ENCODE results near the gene HMCN2.

The HMCN2 gene

DNA sequence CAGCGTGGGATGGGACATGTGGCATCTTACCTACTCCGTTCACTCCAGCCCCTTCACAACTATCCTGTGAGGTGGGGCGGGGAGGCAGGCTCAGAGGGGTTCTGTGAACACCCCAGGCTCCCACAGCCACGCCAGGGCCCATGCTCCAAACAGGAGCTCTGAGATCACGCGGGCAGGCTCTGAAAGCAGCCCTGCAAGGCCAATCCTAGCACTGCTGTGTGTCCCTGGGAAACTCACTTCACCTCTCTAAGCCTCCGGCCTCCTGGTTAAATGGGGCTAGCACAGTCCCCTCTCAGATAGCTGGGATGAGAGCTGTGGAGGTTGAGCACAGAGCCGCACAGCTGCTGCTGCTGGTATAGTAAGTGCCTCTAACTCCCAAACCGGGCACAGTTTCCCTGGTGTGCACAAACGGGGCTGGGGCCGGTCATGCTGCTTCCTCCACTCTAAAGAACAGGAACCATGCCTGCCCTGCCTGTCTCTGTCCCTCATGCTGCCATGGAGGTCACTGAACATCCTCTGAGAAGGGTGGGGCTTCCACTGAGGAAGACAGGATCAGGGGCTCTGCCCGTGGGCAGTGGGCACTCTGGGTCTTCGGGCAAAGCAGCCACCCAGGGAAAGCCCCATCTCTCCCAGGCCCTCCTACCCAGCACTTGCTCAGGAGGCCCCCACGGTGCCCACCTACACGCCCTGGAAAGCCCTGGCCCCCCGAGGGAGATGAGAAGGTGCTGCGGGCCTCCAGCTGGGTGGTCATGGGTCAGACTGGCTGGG lies 166.2 kb downstream of the HMCN2 start:
- Histone ChIP-seq H2BK15ac (ENCODE audit: low read depth, poor library complexity, severe bottlenecking) (no peak overlapping the region), H2BK12ac (ENCODE audit: low read length in 2 of 2) (no peak overlapping the region), H2AFZ (ENCODE audit: low read depth, low read length) (no peak overlapping the region), H3K27me3 (ENCODE audit: control insufficient read depth in 1 of 2, insufficient read depth in 1 of 2, low read length in 2 of 2) (peaks cover 0 to 27% of the 10 kb centered on the region in 2 experiments), H3K36me3 (ENCODE audit: control insufficient read depth in 1 of 2, insufficient read depth in 2 of 2, low read depth in 1 of 2, low read length in 2 of 2) (peaks cover 0 to 4% of the 10 kb centered on the region in 2 experiments), H3K9ac (ENCODE audit: low read length) (no peak overlapping the region), H3K14ac (ENCODE audit: low read length in 2 of 2) (no peak overlapping the region), H3K27ac (ENCODE audit: low read length, poor library complexity, severe bottlenecking) (no peak overlapping the region), H3K4ac (ENCODE audit: low read depth in 1 of 2, low read length in 2 of 2) (no peak overlapping the region), H3K18ac (ENCODE audit: low read depth in 1 of 2, low read length in 2 of 2) (no peak overlapping the region), H2BK120ac (ENCODE audit: low read depth, low read length) (no peak overlapping the region), H3K4me3 (ENCODE audit: insufficient read depth in 1 of 2, low read depth in 1 of 2, low read length in 2 of 2) (no peak overlapping the region), H3K9me3 (ENCODE audit: control insufficient read depth, low read length) (peaks cover 3% of the 10 kb centered on the region), H3K23ac (ENCODE audit: low read length in 2 of 2) (no peak overlapping the region), H4K91ac (ENCODE audit: low read length) (no peak overlapping the region), H3K4me2 (ENCODE audit: low read length, poor library complexity, severe bottlenecking) (no peak overlapping the region), H2BK5ac (ENCODE audit: low read depth, low read length, poor library complexity, severe bottlenecking) (no peak overlapping the region), H3K79me1 (replicated peaks; ENCODE audit: low read length, poor library complexity, severe bottlenecking) (no peaks in the 10 kb centered on the region), H3K4me1 (ENCODE audit: control insufficient read depth, insufficient read depth, low read depth, low read length) (peaks cover 26% of the 10 kb centered on the region), H2AK5ac (ENCODE audit: low read length, severe bottlenecking) (no peak overlapping the region), H4K8ac (ENCODE audit: low read length) (no peak overlapping the region)
- DNase-seq, result no peak
- 94% methylated on average over 17 of the region's 17 CpGs for WGBS

DNA sequence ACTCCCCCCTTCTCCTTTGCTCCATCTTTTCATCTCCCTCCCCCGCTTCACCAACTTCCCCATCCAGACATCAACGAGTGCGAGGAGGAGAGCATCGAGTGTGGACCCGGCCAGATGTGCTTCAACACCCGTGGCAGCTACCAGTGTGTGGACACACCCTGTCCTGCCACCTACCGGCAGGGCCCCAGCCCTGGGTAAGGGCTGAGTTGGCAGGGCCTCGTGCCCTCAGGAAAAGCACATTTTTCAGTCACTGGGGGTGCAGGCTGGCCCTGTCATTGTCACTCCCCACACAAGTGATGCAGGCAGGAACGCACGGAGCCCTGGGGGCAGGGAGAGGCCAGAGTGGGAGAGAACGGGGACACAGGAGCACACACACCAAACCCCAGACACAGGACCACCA lies 166.8 kb downstream of the HMCN2 start:
- Histone ChIP-seq H3K4me2 (ENCODE audit: low read length, poor library complexity, severe bottlenecking) (no peak overlapping the region), H4K8ac (ENCODE audit: low read length) (no peak overlapping the region), H2BK12ac (ENCODE audit: low read length in 2 of 2) (peak overlapping the region in 1 of 2 experiments; percentile 27), H3K4me1 (ENCODE audit: control insufficient read depth, insufficient read depth, low read depth, low read length) (peaks cover 20% of the 10 kb centered on the region), H3K27ac (ENCODE audit: low read length, poor library complexity, severe bottlenecking) (no peak overlapping the region), H2BK5ac (ENCODE audit: low read depth, low read length, poor library complexity, severe bottlenecking) (no peak overlapping the region), H4K91ac (ENCODE audit: low read length) (no peak overlapping the region), H3K4ac (ENCODE audit: low read depth in 1 of 2, low read length in 2 of 2) (no peak overlapping the region), H3K23ac (ENCODE audit: low read length in 2 of 2) (no peak overlapping the region), H3K36me3 (ENCODE audit: control insufficient read depth in 1 of 2, insufficient read depth in 2 of 2, low read depth in 1 of 2, low read length in 2 of 2) (peaks cover 0 to 4% of the 10 kb centered on the region in 2 experiments), H3K9me3 (ENCODE audit: control insufficient read depth, low read length) (peaks cover 3% of the 10 kb centered on the region), H3K4me3 (ENCODE audit: insufficient read depth in 1 of 2, low read depth in 1 of 2, low read length in 2 of 2) (peak overlapping the region in 1 of 2 experiments; percentile 28), H3K27me3 (ENCODE audit: control insufficient read depth in 1 of 2, insufficient read depth in 1 of 2, low read length in 2 of 2) (peaks cover 0 to 27% of the 10 kb centered on the region in 2 experiments), H2AFZ (ENCODE audit: low read depth, low read length) (no peak overlapping the region), H3K79me1 (replicated peaks; ENCODE audit: low read length, poor library complexity, severe bottlenecking) (no peaks in the 10 kb centered on the region), H2BK120ac (ENCODE audit: low read depth, low read length) (no peak overlapping the region), H2AK5ac (ENCODE audit: low read length, severe bottlenecking) (no peak overlapping the region), H3K18ac (ENCODE audit: low read depth in 1 of 2, low read length in 2 of 2) (no peak overlapping the region), H3K9ac (ENCODE audit: low read length) (no peak overlapping the region), H2BK15ac (ENCODE audit: low read depth, poor library complexity, severe bottlenecking) (no peak overlapping the region), H3K14ac (ENCODE audit: low read length in 2 of 2) (no peak overlapping the region)
- DNase-seq, result no peak
- 85% methylated on average over 11 of the region's 11 CpGs for WGBS

DNA sequence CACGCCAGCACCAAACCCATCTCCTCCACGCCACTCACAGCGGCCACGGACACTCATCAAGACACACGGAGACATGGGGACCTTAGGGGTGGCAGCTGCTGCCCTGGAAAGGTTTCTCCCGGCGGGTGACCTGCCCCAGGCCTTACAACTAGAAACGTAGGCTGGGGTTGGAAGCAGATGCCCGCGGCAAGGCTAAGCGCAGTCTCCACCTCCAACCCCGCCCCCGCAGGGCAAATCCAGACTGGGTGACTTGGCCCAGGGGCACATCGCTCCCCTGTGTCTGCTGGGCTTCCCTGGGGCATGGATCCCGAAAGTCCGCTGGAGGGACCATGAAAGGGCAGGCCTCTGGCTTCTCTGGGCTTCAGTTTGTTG lies 167.2 kb downstream of the HMCN2 start:
- peak overlapping the region; percentile 96 for H3K4me2 ChIP-seq (ENCODE audit: low read length, poor library complexity, severe bottlenecking)
- DNase-seq, result no peak
- WGBS, result 68% methylated on average over 16 of the region's 16 CpGs
- no peak overlapping the region for H4K91ac ChIP-seq (ENCODE audit: low read length)
- peaks cover 3% of the 10 kb centered on the region for H3K9me3 ChIP-seq (ENCODE audit: control insufficient read depth, low read length)
- peak overlapping the region; percentile 11 for H2BK120ac ChIP-seq (ENCODE audit: low read depth, low read length)
- H3K27ac ChIP-seq (ENCODE audit: low read length, poor library complexity, severe bottlenecking), result no peak overlapping the region
- peaks cover 18% of the 10 kb centered on the region for H3K4me1 ChIP-seq (ENCODE audit: control insufficient read depth, insufficient read depth, low read depth, low read length)
- H2AK5ac ChIP-seq (ENCODE audit: low read length, severe bottlenecking), result no peak overlapping the region
- H2AFZ ChIP-seq (ENCODE audit: low read depth, low read length), result no peak overlapping the region
- peaks cover 0 to 23% of the 10 kb centered on the region in 2 experiments for H3K27me3 ChIP-seq (ENCODE audit: control insufficient read depth in 1 of 2, insufficient read depth in 1 of 2, low read length in 2 of 2)
- H3K23ac ChIP-seq (ENCODE audit: low read length in 2 of 2), result no peak overlapping the region
- no peak overlapping the region for H3K9ac ChIP-seq (ENCODE audit: low read length)
- H4K8ac ChIP-seq (ENCODE audit: low read length), result peak overlapping the region; percentile 81
- H3K18ac ChIP-seq (ENCODE audit: low read depth in 1 of 2, low read length in 2 of 2), result peak overlapping the region; percentile 45 to 67
- peak overlapping the region in 1 of 2 experiments; percentile 39 for H3K4ac ChIP-seq (ENCODE audit: low read depth in 1 of 2, low read length in 2 of 2)
- peak overlapping the region; percentile 40 to 45 for H3K4me3 ChIP-seq (ENCODE audit: insufficient read depth in 1 of 2, low read depth in 1 of 2, low read length in 2 of 2)
- H2BK5ac ChIP-seq (ENCODE audit: low read depth, low read length, poor library complexity, severe bottlenecking), result no peak overlapping the region
- H2BK15ac ChIP-seq (ENCODE audit: low read depth, poor library complexity, severe bottlenecking), result no peak overlapping the region
- H3K14ac ChIP-seq (ENCODE audit: low read length in 2 of 2), result no peak overlapping the region
- no peaks in the 10 kb centered on the region for H3K79me1 ChIP-seq (replicated peaks; ENCODE audit: low read length, poor library complexity, severe bottlenecking)
- H2BK12ac ChIP-seq (ENCODE audit: low read length in 2 of 2), result peak overlapping the region; percentile 27 to 63
- H3K36me3 ChIP-seq (ENCODE audit: control insufficient read depth in 1 of 2, insufficient read depth in 2 of 2, low read depth in 1 of 2, low read length in 2 of 2), result peaks cover 0 to 4% of the 10 kb centered on the region in 2 experiments

DNA sequence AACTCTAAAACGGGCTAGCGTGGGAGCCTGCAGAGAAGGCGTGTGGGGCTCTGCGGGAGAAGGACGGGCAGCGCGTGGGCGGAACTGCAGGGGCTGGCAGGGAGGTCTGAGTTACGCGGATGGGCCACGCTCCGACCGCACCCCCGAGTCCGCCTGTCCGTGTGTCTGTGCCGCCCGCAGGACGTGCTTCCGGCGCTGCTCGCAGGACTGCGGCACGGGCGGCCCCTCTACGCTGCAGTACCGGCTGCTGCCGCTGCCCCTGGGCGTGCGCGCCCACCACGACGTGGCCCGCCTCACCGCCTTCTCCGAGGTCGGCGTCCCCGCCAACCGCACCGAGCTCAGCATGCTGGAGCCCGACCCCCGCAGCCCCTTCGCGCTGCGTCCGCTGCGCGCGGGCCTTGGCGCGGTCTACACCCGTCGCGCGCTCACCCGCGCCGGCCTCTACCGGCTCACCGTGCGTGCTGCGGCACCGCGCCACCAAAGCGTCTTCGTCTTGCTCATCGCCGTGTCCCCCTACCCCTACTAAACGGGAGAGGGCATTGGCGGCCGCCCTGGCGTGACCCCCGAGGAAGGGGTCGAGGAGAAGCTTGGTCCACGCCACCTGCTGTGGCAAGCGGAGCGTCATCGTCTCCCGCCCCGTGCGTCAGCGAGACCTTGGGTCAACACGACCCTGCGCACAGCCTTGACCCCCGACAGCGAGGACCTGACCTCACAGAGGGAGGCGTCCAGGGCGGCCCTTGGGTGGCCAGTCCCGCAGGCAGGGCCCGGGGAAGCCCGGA lies 167.8 kb downstream of the HMCN2 start:
- H2BK15ac ChIP-seq (ENCODE audit: low read depth, poor library complexity, severe bottlenecking), result no peak overlapping the region
- H2BK12ac ChIP-seq (ENCODE audit: low read length in 2 of 2), result peak overlapping the region in 1 of 2 experiments; percentile 68
- H2AK5ac ChIP-seq (ENCODE audit: low read length, severe bottlenecking), result no peak overlapping the region
- H2AFZ ChIP-seq (ENCODE audit: low read depth, low read length), result peak overlapping the region; percentile 84
- no peak overlapping the region for H3K9ac ChIP-seq (ENCODE audit: low read length)
- peak overlapping the region; percentile 11 for H4K91ac ChIP-seq (ENCODE audit: low read length)
- H3K27ac ChIP-seq (ENCODE audit: low read length, poor library complexity, severe bottlenecking), result no peak overlapping the region
- H3K4me2 ChIP-seq (ENCODE audit: low read length, poor library complexity, severe bottlenecking), result peak overlapping the region; percentile 96
- H4K8ac ChIP-seq (ENCODE audit: low read length), result peak overlapping the region; percentile 81
- peak overlapping the region in 1 of 2 experiments; percentile 19 for H3K14ac ChIP-seq (ENCODE audit: low read length in 2 of 2)
- H3K18ac ChIP-seq (ENCODE audit: low read depth in 1 of 2, low read length in 2 of 2), result peak overlapping the region; percentile 45 to 67
- 5% methylated on average over 92 of the region's 92 CpGs for WGBS
- H3K27me3 ChIP-seq (ENCODE audit: control insufficient read depth in 1 of 2, insufficient read depth in 1 of 2, low read length in 2 of 2), result peaks cover 0 to 26% of the 10 kb centered on the region in 2 experiments
- peak; percentile 67 for DNase-seq
- peak overlapping the region; percentile 11 for H2BK120ac ChIP-seq (ENCODE audit: low read depth, low read length)
- peaks cover 3% of the 10 kb centered on the region for H3K9me3 ChIP-seq (ENCODE audit: control insufficient read depth, low read length)
- H2BK5ac ChIP-seq (ENCODE audit: low read depth, low read length, poor library complexity, severe bottlenecking), result no peak overlapping the region
- H3K4me3 ChIP-seq (ENCODE audit: insufficient read depth in 1 of 2, low read depth in 1 of 2, low read length in 2 of 2), result peak overlapping the region; percentile 40 to 50
- peak overlapping the region in 1 of 2 experiments; percentile 52 for H3K23ac ChIP-seq (ENCODE audit: low read length in 2 of 2)
- H3K4me1 ChIP-seq (ENCODE audit: control insufficient read depth, insufficient read depth, low read depth, low read length), result peaks cover 16% of the 10 kb centered on the region
- H3K36me3 ChIP-seq (ENCODE audit: control insufficient read depth in 1 of 2, insufficient read depth in 2 of 2, low read depth in 1 of 2, low read length in 2 of 2), result peaks cover 0 to 4% of the 10 kb centered on the region in 2 experiments
- peak overlapping the region in 1 of 2 experiments; percentile 76 for H3K4ac ChIP-seq (ENCODE audit: low read depth in 1 of 2, low read length in 2 of 2)
- H3K79me1 ChIP-seq (replicated peaks; ENCODE audit: low read length, poor library complexity, severe bottlenecking), result no peaks in the 10 kb centered on the region

Measured in mesenchymal stem cell (in vitro differentiated cells and primary cell).